ENCODE measurements around the gene GH2.
"Not testable (repeated sequence)": the region's sequence is repeated elsewhere in the genome, so short reads cannot be mapped to it uniquely, and the experiment has no call there.

Gene GH2

GRCh38 chr17:63871646-63872365, 9.9 kb downstream of the GH2 start:
- H3K4me1 ChIP-seq, H3K27me3 ChIP-seq: not testable (repeated sequence)

GRCh38 chr17:63870292-63870665, 11.5 kb downstream of the GH2 start:
- not testable (repeated sequence) for H3K9ac ChIP-seq; H3K9me3 ChIP-seq (replicated peaks in 1 of 11); H3K36me3 ChIP-seq; H3K4me2 ChIP-seq; H3K4me3 ChIP-seq; H3K27me3 ChIP-seq; H3K27ac ChIP-seq; H4K20me1 ChIP-seq
- peaks cover 0 to 15% (median 7%) of the 10 kb centered on the region in 10 experiments; a peak in 12 of 20 replicates for H3K4me1 ChIP-seq

More at GRCh38 chr17:63871646-63872365, 9.9 kb downstream of the GH2 start:
- not testable (repeated sequence) for H3K4me3 ChIP-seq; H3K4me2 ChIP-seq; H4K20me1 ChIP-seq; H3K9ac ChIP-seq; H3K9me3 ChIP-seq (replicated peaks in 1 of 11); H3K36me3 ChIP-seq; H3K27ac ChIP-seq

GRCh38 chr17:63869491-63870291, 12.1 kb downstream of the GH2 start:
- not testable (repeated sequence) for H3K27ac ChIP-seq; H3K4me3 ChIP-seq; H3K4me2 ChIP-seq; H4K20me1 ChIP-seq; H3K9ac ChIP-seq; H3K27me3 ChIP-seq; H3K9me3 ChIP-seq (replicated peaks in 1 of 11); H3K36me3 ChIP-seq
- peaks cover 0 to 15% (median 7%) of the 10 kb centered on the region in 10 experiments; a peak in 12 of 20 replicates for H3K4me1 ChIP-seq

GRCh38 chr17:63866625-63867024, 15.1 kb downstream of the GH2 start:
- not testable (repeated sequence) for H3K4me2 ChIP-seq; H3K9ac ChIP-seq; H3K27ac ChIP-seq; H3K27me3 ChIP-seq; H3K9me3 ChIP-seq (replicated peaks in 1 of 11); H3K36me3 ChIP-seq; H3K4me3 ChIP-seq; H4K20me1 ChIP-seq
- peaks cover 0 to 15% (median 6%) of the 10 kb centered on the region in 10 experiments; a peak in 12 of 20 replicates for H3K4me1 ChIP-seq

GRCh38 chr17:63859257-63859656, 22.5 kb downstream of the GH2 start:
- Histone ChIP-seq H3K27ac (no peak overlapping the region), H3K4me2 (no peak overlapping the region), H3K9ac (no peak overlapping the region), H3K36me3 (no peaks in the 10 kb centered on the region), H3K9me3 (replicated peaks in 1 of 11) (no peaks in the 10 kb centered on the region), H3K27me3 (no peaks in the 10 kb centered on the region), H3K4me1 (no peaks in the 10 kb centered on the region), H3K4me3 (no peak overlapping the region), H4K20me1 (no peaks in the 10 kb centered on the region)
- TF ChIP-seq Cebpa-rat (IDR thresholded peaks at IDR 0.05), result no peak

GRCh38 chr17:63856425-63856824, 25.3 kb downstream of the GH2 start:
- H3K4me1 ChIP-seq; H3K4me2 ChIP-seq; H3K9ac ChIP-seq; H3K27ac ChIP-seq; H3K27me3 ChIP-seq; H3K4me3 ChIP-seq; H3K36me3 ChIP-seq; H4K20me1 ChIP-seq; H3K9me3 ChIP-seq (replicated peaks in 1 of 11): not testable (repeated sequence)

GRCh38 chr17:63855185-63855584, 26.6 kb downstream of the GH2 start:
- Histone ChIP-seq H3K9me3 (replicated peaks in 1 of 11) (no peaks in the 10 kb centered on the region), H3K9ac (no peak overlapping the region), H3K27ac (no peak overlapping the region), H3K4me2 (no peak overlapping the region), H3K4me3 (no peak overlapping the region), H3K27me3 (no peaks in the 10 kb centered on the region), H3K4me1 (no peaks in the 10 kb centered on the region), H3K36me3 (no peaks in the 10 kb centered on the region), H4K20me1 (no peaks in the 10 kb centered on the region)
- no peak for TF ChIP-seq Cebpa-rat (IDR thresholded peaks at IDR 0.05)

- Histone ChIP-seq H4K20me1 (no peaks in the 10 kb centered on the region), H3K27ac (no peak overlapping the region), H3K9me3 (replicated peaks in 1 of 11) (peaks cover 0 to 1% (median 0%) of the 10 kb centered on the region in 11 experiments; a peak in 4 of 22 replicates), H3K9ac (no peak overlapping the region), H3K4me1 (no peaks in the 10 kb centered on the region), H3K36me3 (no peaks in the 10 kb centered on the region), H3K4me2 (no peak overlapping the region), H3K4me3 (no peak overlapping the region), H3K27me3 (no peaks in the 10 kb centered on the region)
- no peak for TF ChIP-seq Cebpa-rat (IDR thresholded peaks at IDR 0.05)
Observed at GRCh38 chr17:63854709-63855108, 27.0 kb downstream of the GH2 start.

GRCh38 chr17:63853260-63853659, 28.5 kb downstream of the GH2 start:
- Histone ChIP-seq H3K9ac (no peak overlapping the region), H3K4me2 (no peak overlapping the region), H3K27ac (no peak overlapping the region), H3K27me3 (no peaks in the 10 kb centered on the region), H3K4me3 (no peak overlapping the region), H3K9me3 (replicated peaks in 1 of 11) (peaks cover 3 to 16% (median 13%) of the 10 kb centered on the region in 11 experiments; a peak in 18 of 22 replicates), H3K4me1 (no peaks in the 10 kb centered on the region), H3K36me3 (no peaks in the 10 kb centered on the region), H4K20me1 (no peaks in the 10 kb centered on the region)
- TF ChIP-seq Cebpa-rat (IDR thresholded peaks at IDR 0.05), result no peak

- Histone ChIP-seq H3K4me3 (no peak overlapping the region), H3K9me3 (replicated peaks in 1 of 11) (peaks cover 6 to 21% (median 18%) of the 10 kb centered on the region in 11 experiments; a peak in 18 of 22 replicates), H3K4me2 (no peak overlapping the region; a peak in 1 of 22 replicates), H3K27me3 (no peaks in the 10 kb centered on the region), H3K36me3 (no peaks in the 10 kb centered on the region), H3K9ac (no peak overlapping the region), H3K4me1 (peaks cover 0 to 6% (median 3%) of the 10 kb centered on the region in 10 experiments; a peak in 10 of 20 replicates), H4K20me1 (no peaks in the 10 kb centered on the region), H3K27ac (no peak overlapping the region)
- TF ChIP-seq Cebpa-rat (IDR thresholded peaks at IDR 0.05), result no peak
Observed at GRCh38 chr17:63850401-63850800, 31.3 kb downstream of the GH2 start.
